ENCODE measurements around the gene P2RY11. TPM values are rescaled to one million over a fixed set of nuclear protein-coding genes. Genes with fewer than 3 reads are reported as not detected.

P2RY11 gene
- total and polyA plus RNA-seq, 2 experiments from 2014 or later, result 4.0 to 4.3 TPM

DNA sequence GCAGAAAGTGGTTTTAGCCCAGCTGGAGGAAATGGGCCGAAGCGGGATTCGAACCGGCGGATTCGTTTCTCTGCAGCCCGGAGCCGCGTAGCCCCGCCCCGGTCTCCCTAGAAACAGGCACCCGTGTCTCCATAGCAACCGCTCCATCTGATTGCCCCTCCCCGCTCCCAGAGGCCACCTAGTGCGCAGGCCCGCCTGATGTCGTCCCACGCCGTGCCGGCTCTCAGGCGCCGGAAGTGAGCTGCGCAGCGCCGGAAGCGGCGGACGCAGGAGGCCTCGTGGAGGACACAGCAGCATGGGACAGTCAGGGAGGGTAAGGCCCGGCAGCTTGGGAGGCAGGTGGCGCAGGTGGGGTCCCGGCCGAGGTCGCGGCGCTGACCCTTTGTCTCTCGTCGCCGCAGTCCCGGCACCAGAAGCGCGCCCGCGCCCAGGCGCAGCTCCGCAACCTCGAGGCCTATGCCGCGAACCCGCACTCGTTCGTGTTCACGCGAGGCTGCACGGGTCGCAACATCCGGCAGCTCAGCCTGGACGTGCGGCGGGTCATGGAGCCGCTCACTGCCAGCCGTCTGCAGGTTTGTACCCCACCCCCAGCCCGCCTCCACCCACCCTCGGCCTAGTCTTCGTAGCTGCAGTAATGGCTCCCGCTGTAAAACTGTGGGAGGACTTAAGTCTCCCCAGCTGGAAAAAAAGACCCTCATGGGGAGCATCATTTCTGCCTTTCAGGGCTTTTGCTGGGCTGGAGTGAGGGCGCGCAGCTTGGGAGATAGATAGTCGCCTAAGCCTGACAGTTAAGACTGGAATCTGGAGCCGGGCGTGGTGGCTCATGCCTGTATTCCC lies 5.2 kb upstream of the P2RY11 start, which contains the start of gene PPAN:
TSS of gene PPAN (plus strand) at position 263 of the 837 bp plus-strand sequence. CDS start at position 296, 33 bp downstream.
- H3K4me1 Mint-ChIP-seq, result peaks cover 10% of the 10 kb centered on the region
- H3K79me2 ChIP-seq (replicated peaks; ENCODE audit: insufficient read depth), result peaks cover 24% of the 10 kb centered on the region
- peaks cover 30% of the 10 kb centered on the region; the same call in 1 of the 2 replicates for H3F3A ChIP-seq (replicated peaks; ENCODE audit: low read depth)
- H2AFZ ChIP-seq, result peak within 1 kb of the TSS; percentile 77; the same call in 1 of the 2 replicates
- peaks cover 21% of the 10 kb centered on the region for H3K27me3 Mint-ChIP-seq (ENCODE audit: insufficient read depth, low read depth, poor library complexity)
- 0 out of 2 replicates have a peak, but pooled peaks cover 7% of the 10 kb centered on the region for H4K20me1 ChIP-seq (replicated peaks; ENCODE audit: insufficient read depth)
- peak within 1 kb of the TSS; percentile 93 for H3K27ac Mint-ChIP-seq
- peak; percentile 98 for ATAC-seq
- H3K9me3 Mint-ChIP-seq, result no peaks in the 10 kb centered on the region
- peaks cover 46% of the 10 kb centered on the region for H3K36me3 Mint-ChIP-seq (ENCODE audit: low read depth)
- peak within 1 kb of the TSS; percentile 50; the same call in 1 of the 2 replicates for H3K27ac ChIP-seq (ENCODE audit: low read depth)
- TF ChIP-seq POLR2AphosphoS5 (IDR thresholded peaks at IDR 0.05; ENCODE audit: low read depth) (peak; percentile 94), ZNF114 (CRISPR knock-in tag; IDR thresholded peaks at IDR 0.05) (no peak), CREB1 (CRISPR knock-in tag; IDR thresholded peaks at IDR 0.05; ENCODE audit: low read depth) (peak; percentile 94), EZH2 (IDR thresholded peaks at IDR 0.05; ENCODE audit: low read depth, unreplicated experiment) (no peak), NANOG (IDR thresholded peaks at IDR 0.05; ENCODE audit: borderline replicate concordance) (no peak), EZH2phosphoT487 (IDR thresholded peaks at IDR 0.05; ENCODE audit: unreplicated experiment) (no peak)
- TF ChIP-seq, protein P1, sequence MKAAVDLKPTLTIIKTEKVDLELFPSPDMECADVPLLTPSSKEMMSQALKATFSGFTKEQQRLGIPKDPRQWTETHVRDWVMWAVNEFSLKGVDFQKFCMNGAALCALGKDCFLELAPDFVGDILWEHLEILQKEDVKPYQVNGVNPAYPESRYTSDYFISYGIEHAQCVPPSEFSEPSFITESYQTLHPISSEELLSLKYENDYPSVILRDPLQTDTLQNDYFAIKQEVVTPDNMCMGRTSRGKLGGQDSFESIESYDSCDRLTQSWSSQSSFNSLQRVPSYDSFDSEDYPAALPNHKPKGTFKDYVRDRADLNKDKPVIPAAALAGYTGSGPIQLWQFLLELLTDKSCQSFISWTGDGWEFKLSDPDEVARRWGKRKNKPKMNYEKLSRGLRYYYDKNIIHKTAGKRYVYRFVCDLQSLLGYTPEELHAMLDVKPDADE (IDR thresholded peaks at IDR 0.05), result peak; percentile 86
- TF ChIP-seq, protein P2, sequence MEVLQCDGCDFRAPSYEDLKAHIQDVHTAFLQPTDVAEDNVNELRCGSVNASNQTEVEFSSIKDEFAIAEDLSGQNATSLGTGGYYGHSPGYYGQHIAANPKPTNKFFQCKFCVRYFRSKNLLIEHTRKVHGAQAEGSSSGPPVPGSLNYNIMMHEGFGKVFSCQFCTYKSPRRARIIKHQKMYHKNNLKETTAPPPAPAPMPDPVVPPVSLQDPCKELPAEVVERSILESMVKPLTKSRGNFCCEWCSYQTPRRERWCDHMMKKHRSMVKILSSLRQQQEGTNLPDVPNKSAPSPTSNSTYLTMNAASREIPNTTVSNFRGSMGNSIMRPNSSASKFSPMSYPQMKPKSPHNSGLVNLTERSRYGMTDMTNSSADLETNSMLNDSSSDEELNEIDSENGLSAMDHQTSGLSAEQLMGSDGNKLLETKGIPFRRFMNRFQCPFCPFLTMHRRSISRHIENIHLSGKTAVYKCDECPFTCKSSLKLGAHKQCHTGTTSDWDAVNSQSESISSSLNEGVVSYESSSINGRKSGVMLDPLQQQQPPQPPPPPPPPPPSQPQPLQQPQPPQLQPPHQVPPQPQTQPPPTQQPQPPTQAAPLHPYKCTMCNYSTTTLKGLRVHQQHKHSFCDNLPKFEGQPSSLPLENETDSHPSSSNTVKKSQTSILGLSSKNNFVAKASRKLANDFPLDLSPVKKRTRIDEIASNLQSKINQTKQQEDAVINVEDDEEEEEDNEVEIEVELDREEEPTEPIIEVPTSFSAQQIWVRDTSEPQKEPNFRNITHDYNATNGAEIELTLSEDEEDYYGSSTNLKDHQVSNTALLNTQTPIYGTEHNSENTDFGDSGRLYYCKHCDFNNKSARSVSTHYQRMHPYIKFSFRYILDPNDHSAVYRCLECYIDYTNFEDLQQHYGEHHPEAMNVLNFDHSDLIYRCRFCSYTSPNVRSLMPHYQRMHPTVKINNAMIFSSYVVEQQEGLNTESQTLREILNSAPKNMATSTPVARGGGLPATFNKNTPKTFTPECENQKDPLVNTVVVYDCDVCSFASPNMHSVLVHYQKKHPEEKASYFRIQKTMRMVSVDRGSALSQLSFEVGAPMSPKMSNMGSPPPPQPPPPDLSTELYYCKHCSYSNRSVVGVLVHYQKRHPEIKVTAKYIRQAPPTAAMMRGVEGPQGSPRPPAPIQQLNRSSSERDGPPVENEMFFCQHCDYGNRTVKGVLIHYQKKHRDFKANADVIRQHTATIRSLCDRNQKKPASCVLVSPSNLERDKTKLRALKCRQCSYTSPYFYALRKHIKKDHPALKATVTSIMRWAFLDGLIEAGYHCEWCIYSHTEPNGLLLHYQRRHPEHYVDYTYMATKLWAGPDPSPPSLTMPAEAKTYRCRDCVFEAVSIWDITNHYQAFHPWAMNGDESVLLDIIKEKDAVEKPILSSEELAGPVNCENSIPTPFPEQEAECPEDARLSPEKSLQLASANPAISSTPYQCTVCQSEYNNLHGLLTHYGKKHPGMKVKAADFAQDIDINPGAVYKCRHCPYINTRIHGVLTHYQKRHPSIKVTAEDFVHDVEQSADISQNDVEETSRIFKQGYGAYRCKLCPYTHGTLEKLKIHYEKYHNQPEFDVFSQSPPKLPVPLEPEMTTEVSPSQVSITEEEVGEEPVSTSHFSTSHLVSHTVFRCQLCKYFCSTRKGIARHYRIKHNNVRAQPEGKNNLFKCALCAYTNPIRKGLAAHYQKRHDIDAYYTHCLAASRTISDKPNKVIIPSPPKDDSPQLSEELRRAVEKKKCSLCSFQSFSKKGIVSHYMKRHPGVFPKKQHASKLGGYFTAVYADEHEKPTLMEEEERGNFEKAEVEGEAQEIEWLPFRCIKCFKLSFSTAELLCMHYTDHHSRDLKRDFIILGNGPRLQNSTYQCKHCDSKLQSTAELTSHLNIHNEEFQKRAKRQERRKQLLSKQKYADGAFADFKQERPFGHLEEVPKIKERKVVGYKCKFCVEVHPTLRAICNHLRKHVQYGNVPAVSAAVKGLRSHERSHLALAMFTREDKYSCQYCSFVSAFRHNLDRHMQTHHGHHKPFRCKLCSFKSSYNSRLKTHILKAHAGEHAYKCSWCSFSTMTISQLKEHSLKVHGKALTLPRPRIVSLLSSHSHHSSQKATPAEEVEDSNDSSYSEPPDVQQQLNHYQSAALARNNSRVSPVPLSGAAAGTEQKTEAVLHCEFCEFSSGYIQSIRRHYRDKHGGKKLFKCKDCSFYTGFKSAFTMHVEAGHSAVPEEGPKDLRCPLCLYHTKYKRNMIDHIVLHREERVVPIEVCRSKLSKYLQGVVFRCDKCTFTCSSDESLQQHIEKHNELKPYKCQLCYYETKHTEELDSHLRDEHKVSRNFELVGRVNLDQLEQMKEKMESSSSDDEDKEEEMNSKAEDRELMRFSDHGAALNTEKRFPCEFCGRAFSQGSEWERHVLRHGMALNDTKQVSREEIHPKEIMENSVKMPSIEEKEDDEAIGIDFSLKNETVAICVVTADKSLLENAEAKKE (CRISPR knock-in tag; IDR thresholded peaks at IDR 0.05), result no peak
- H3K4me2 ChIP-seq, result peak within 1 kb of the TSS; percentile 97
- DNase-seq (ENCODE audit: low spot score), result peak; percentile 100
- H3K27me3 ChIP-seq (ENCODE audit: insufficient read depth), result no peaks in the 10 kb centered on the region
- peak within 1 kb of the TSS; percentile 98 for H3K4me3 ChIP-seq
- H3K9me2 ChIP-seq (ENCODE audit: insufficient read depth), result no peaks in the 10 kb centered on the region
- peak within 1 kb of the TSS; percentile 96 for H3K4me3 Mint-ChIP-seq
- H3K4me1 ChIP-seq (ENCODE audit: insufficient read depth), result peaks cover 7% of the 10 kb centered on the region; the same call in 1 of the 2 replicates
- H3K36me3 ChIP-seq (ENCODE audit: insufficient read depth), result peaks cover 27% of the 10 kb centered on the region
